GM21528 (cell line): ENCODE results near the gene SHROOM1.

Source experiments
- ATAC-seq: cut with Tn5 transposase; IDR thresholded peaks from one replicate; pipeline ENCODE4 v1.9.1; 2021; ENCODE audit warnings: mild to moderate bottlenecking, moderate library complexity; ENCODE audit not compliant: unreplicated experiment, low FRiP score

Gene SHROOM1

GRCh38 chr5:132854301-132854700 is 23.9 kb upstream of the SHROOM1 start:
- ATAC-seq = no peak

- no peak for ATAC-seq
These were observed 23.3 kb upstream of the SHROOM1 start for GRCh38 chr5:132853790-132854189.

GRCh38 chr5:132853323-132853722 is 22.9 kb upstream of the SHROOM1 start:
- no peak for ATAC-seq

- no peak for ATAC-seq
These were observed 19.6 kb upstream of the SHROOM1 start for GRCh38 chr5:132850066-132850465.

DNA sequence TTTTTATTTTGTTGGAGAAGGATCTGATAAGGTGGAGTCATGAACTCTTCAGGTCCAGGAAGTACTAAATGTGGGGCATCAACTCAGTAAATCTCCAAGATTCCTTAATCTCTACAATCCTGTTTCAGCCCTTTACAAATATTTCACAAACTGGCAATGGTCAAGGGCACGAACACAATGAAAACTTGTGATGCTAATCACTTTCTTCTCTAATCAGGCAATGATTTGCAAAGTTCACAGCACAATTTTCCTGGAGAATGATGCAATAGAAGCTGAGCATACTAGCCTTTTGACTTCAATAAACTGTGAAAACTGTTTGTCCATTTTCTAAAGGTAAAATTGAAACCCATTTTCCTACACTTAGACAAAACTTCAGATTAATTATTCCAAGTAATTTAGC is 18.9 kb upstream of the SHROOM1 start:
- no peak for ATAC-seq

GRCh38 chr5:132848270-132848669 is 17.8 kb upstream of the SHROOM1 start:
- ATAC-seq = no peak

GRCh38 chr5:132841305-132841704 is 10.9 kb upstream of the SHROOM1 start:
- ATAC-seq = no peak

GRCh38 chr5:132840896-132841295 is 10.4 kb upstream of the SHROOM1 start:
- no peak for ATAC-seq

DNA sequence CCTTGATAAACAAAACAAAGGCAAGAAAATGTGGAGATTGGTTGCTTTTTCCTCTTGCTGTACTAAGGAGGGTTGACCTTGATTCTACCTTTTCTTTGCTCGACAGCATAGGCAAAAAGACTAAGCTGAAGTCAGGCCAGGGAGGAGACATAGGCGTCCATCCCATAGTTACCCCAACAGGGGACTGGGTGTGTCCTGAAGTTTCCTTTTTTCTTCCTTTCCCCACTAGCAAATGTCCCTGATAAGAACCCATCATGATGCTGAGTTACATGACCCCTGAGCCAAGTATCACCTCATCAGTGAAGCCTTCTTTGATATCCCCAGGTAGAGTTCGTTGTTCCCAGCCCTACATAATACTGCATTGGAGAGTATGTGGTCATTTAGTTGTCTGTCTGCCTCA is 9.9 kb upstream of the SHROOM1 start:
- no peak for ATAC-seq

GRCh38 chr5:132839426-132840301 is 9.2 kb upstream of the SHROOM1 start:
- no peak for ATAC-seq

DNA sequence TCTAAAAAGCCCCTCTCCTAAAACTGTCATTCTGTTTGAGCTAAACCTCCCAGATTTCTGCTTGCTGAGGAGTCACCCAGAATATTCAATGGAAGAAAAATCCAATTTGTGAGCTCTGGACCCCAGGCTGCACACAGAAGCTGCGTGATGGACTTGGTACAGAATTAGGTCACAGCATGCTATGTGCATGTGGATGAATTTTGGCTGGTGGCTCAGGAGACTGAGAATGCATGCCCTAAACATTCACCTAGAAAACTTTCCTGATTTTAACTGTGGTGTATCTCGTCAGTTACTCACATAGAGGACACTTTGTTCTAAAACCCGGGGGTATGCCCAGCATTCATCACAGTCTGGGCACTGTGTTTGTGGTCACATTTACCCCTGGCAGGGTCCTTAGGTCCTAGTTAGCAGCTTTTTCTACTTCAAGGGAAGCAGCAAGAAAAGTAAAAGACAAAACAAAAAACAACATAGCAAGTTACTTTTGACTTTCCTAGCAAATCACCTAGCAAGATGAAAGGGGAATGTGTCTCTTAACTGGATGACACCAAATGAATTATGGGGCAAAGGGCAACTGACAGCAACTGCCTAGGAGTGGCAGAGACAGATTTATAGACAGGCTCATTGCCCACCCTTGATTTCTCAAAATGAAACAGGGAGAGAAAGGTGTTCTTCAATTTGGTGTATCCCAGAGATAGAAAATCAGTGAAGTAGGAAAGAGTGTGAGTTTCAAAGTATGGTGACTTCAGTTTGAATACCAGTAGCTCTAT is 8.3 kb upstream of the SHROOM1 start:
- ATAC-seq = no peak

GRCh38 chr5:132837868-132838267 is 7.4 kb upstream of the SHROOM1 start:
- no peak for ATAC-seq

DNA sequence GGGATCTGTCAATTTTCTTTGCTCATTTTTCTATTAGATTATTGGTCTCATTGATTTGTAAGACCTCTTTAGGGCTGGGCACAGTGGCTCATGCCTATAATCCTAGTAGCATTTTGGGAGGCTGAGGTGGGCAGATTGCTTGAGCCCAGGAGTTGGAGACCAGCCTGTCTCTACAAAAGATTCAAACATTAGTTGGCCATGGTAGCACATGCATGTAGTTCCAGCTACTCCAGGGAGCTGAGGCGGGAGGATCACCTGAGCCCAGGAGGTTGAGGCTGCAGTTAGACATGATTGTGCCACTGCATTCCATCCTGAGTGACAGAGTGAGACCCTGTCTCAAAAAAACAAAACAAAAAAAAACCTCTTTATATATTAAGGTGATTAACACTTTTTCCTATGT is 6.4 kb upstream of the SHROOM1 start:
- ATAC-seq = no peak

GRCh38 chr5:132834057-132834456 is 3.6 kb upstream of the SHROOM1 start:
- no peak for ATAC-seq

DNA sequence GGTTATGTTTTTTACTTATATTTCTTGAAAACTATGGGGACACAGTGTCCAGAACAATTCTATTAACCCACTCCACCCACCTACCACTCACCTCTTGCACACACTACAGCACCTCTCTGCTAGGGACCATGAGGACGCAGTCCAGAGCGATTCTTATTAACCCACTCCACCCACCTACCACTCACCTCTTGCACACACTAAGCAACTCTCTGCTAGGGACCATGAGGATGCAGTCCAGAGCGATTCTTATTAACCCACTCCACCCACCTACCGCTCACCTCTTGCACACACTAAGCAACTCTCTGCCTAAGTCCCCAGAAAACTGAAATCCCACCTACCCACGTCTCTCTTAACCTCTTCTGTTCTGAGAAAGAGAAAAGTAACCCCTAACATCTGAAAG is 2.2 kb upstream of the SHROOM1 start:
- no peak for ATAC-seq

- ATAC-seq = no peak
These were observed 831 bp upstream of the SHROOM1 start for GRCh38 chr5:132831095-132831860.

GRCh38 chr5:132829742-132830435 is 558 bp downstream of the SHROOM1 start:
- peak; percentile 75 for ATAC-seq

DNA sequence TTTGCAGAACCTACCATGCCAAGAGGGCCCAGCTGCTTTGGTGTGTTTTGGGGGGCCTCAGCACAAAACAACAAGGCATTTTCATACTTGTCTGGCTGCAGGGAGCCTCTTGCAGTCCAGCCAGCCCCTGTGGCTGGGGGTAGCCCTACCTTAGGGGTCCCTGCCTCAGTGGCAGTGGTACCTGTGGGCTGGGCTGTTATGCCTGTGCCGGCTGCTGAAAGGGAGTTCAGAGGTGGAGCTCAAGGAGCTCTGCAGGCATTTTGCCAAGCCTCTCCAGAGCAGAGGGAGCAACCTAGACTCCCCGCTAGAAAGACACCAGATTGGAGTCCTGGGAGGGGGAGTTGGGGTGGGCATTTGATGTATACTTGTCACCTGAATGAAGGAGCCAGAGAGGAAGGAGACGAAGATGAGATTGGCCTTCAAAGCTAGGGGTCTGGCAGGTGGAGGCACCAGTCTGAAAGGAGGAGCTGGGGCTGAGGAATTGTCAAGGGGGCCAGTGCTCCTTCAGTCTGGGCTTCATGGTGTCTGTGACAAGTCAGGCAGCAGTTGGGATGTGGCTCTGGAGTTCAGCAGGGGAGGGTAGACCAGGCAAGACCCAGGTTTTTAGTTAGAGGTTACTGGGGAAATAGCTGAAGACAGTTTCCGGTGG is 1.5 kb downstream of the SHROOM1 start:
- ATAC-seq = no peak

DNA sequence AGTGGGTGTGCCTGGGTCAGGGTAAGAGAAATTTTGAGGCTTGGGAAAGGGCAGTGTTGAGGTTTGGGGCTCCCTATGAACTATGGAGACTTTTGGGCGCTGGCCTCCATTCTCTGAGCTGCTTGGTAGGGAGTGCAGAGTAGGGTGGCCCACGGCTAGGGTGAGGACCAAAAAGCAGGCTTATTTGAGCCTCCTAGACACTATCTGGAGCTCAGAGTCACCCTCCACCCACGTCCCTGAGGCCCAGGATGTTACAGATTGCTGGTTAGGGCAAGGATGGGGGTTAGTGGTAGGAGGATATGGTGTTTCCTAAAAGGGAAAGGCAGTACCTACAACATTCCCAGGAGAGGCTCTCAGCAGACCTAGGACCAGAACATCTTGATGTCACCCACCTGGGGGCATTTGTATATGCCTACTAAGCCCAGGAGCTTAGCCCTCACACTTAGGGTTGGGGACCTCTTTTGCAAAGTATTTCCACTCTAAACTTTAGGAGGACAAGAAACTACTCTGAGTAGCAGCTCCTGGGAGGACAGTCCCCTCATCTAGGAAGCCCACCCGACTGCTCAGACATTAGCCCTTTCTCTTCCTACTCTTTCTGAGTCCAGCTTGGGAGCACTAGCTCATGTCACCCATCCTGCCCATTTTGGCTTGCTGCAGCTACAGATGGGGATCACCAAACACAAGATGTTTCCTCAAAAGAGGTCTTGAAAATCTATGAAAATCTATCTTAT is 2.3 kb downstream of the SHROOM1 start:
- no peak for ATAC-seq
